IMR-90 (cell line): ENCODE data around the gene KIF4B. TPM values are rescaled to one million over a fixed set of nuclear protein-coding genes. Genes with fewer than 3 reads are reported as not detected.

Experiments
- ATAC-seq: fragments of 200-7000 bp; cut with Tn5 transposase; 2 replicates; pipeline ENCODE4 v1.9.1; 2020; ENCODE audit warnings: low read depth, mild to moderate bottlenecking, moderate library complexity
- BruUV-seq: library from RNA; stranded (reverse); fragments of 400-500 nt; replicated peaks from 2 replicates; lab custom pipeline; 2021; lab: Mats Ljungman, UMichigan
- CTCF ChIA-PET: fragments of 300-600 bp; formaldehyde crosslinking; extraction: SDS; loops from one replicate; lab custom pipeline; 2021; ENCODE audit warnings: antibody characterized with exemption; lab: Yijun Ruan, JAX
- POLR2A ChIA-PET: fragments of 300-600 bp; sonication (Branson Sonifier 250); formaldehyde crosslinking; loops from one replicate; lab custom pipeline; 2022; ENCODE audit warnings: antibody characterized with exemption; ENCODE audit not compliant: unreplicated experiment; lab: Charles Lee
- DNase-seq: peaks from one replicate; pipeline ENCODE4 v3.0.0; 2013
- H2AFZ ChIP-seq: replicated peaks from 2 replicates; pipeline ENCODE3; 2013; ENCODE audit warnings: low read length, mild to moderate bottlenecking; ENCODE audit not compliant: poor library complexity
- H2AK5ac ChIP-seq: 2 replicates; pipeline ENCODE4 v1.6.1; 2013; ENCODE audit warnings: low read depth, low read length, inconsistent platforms
- H2AK9ac ChIP-seq: replicated peaks from 2 replicates; pipeline ENCODE3; 2013; ENCODE audit warnings: mild to moderate bottlenecking, low read depth, low read length, moderate library complexity; ENCODE audit not compliant: poor library complexity
- H2BK120ac ChIP-seq: 2 replicates; pipeline ENCODE4 v1.6.1; 2013; ENCODE audit warnings: low read depth, low read length, inconsistent platforms
- H2BK15ac ChIP-seq: 3 replicates; pipeline ENCODE4 v1.6.1; 2013; ENCODE audit warnings: low read depth, low read length, inconsistent platforms
- H2BK20ac ChIP-seq: 2 replicates; pipeline ENCODE4 v1.6.1; 2013; ENCODE audit warnings: low read depth, mild to moderate bottlenecking, inconsistent platforms, low read length, moderate library complexity
- H2BK5ac ChIP-seq: 2 replicates; pipeline ENCODE4 v1.6.1; 2013; ENCODE audit warnings: mild to moderate bottlenecking, low read depth, low read length, inconsistent platforms; ENCODE audit not compliant: poor library complexity, severe bottlenecking
- H3K14ac ChIP-seq: replicated peaks from 2 replicates; pipeline ENCODE4 v1.6.1; 2013; ENCODE audit warnings: low read depth, low read length, inconsistent platforms
- H3K18ac ChIP-seq: 2 replicates; pipeline ENCODE4 v1.6.1; 2013; ENCODE audit warnings: low read depth, low read length, control low read depth
- H3K23ac ChIP-seq: 2 replicates; pipeline ENCODE4 v1.6.1; 2013; ENCODE audit warnings: low read depth, low read length, inconsistent platforms
- H3K27ac ChIP-seq: 2 replicates; pipeline ENCODE4 v1.5.1; 2013; ENCODE audit warnings: mild to moderate bottlenecking, control low read depth, low read length; ENCODE audit not compliant: insufficient read depth
- H3K27me3 ChIP-seq: 2 replicates; pipeline ENCODE4 v1.6.1; 2013; ENCODE audit warnings: low read length; ENCODE audit not compliant: control insufficient read depth, insufficient read depth
- H3K36me3 ChIP-seq: 2 replicates; pipeline ENCODE4 v1.6.1; 2013; ENCODE audit warnings: low read length, mixed read lengths; ENCODE audit not compliant: control insufficient read depth, insufficient read depth
- H3K4ac ChIP-seq: 2 replicates; pipeline ENCODE4 v1.6.1; 2013; ENCODE audit warnings: low read depth, low read length, inconsistent platforms
- H3K4me1 ChIP-seq: 2 replicates; pipeline ENCODE4 v1.6.1; 2013; ENCODE audit warnings: low read length, mixed read lengths; ENCODE audit not compliant: control insufficient read depth, insufficient read depth
- H3K4me2 ChIP-seq: 2 replicates; pipeline ENCODE4 v1.6.1; 2013; ENCODE audit warnings: low read depth, mild to moderate bottlenecking, control low read depth, low read length, moderate library complexity
- H3K4me3 ChIP-seq: 2 replicates; pipeline ENCODE4 v1.5.1; 2013; ENCODE audit warnings: low read depth, mild to moderate bottlenecking, control low read depth, low read length, moderate library complexity; ENCODE audit not compliant: insufficient read depth
- H3K56ac ChIP-seq: 2 replicates; pipeline ENCODE4 v1.6.1; 2013; ENCODE audit warnings: low read length, inconsistent platforms; ENCODE audit not compliant: insufficient read depth; ENCODE audit errors: extremely low read depth
- H3K79me1 ChIP-seq, 2 experiments: 2 replicates each; pipeline ENCODE4 v1.6.1; 2013; ENCODE audit warnings: low read length in 2 of 2, inconsistent platforms in 1 of 2, low read depth in 1 of 2
- H3K9ac ChIP-seq: 2 replicates; pipeline ENCODE4 v1.6.1; 2013; ENCODE audit warnings: low read depth, low read length, control low read depth
- H3K9me1 ChIP-seq: 2 replicates; pipeline ENCODE4 v1.6.1; 2013; ENCODE audit warnings: low read length, inconsistent platforms; ENCODE audit not compliant: insufficient read depth
- H3K9me3 ChIP-seq: 2 replicates; pipeline ENCODE4 v1.6.1; 2013; ENCODE audit warnings: low read length; ENCODE audit not compliant: control insufficient read depth, insufficient read depth
- H4K20me1 ChIP-seq: 2 replicates; pipeline ENCODE4 v1.6.1; 2013; ENCODE audit warnings: low read length, inconsistent platforms; ENCODE audit not compliant: insufficient read depth
- H4K5ac ChIP-seq: 2 replicates; pipeline ENCODE4 v1.6.1; 2013; ENCODE audit warnings: mild to moderate bottlenecking, low read depth, low read length, control low read depth
- H4K8ac ChIP-seq, 2 experiments: 2 replicates each; pipeline ENCODE4 v1.6.1; 2013; ENCODE audit warnings: low read depth in 2 of 2, low read length in 2 of 2, control low read depth in 1 of 2, inconsistent platforms in 1 of 2
- H4K91ac ChIP-seq: 2 replicates; pipeline ENCODE4 v1.6.1; 2013; ENCODE audit warnings: low read depth, low read length, inconsistent platforms; ENCODE audit not compliant: insufficient read depth
- BHLHE40 ChIP-seq: fragments of 150-350 bp; IDR thresholded peaks from 2 replicates; pipeline ENCODE4 v1.6.1; 2016; ENCODE audit warnings: mild to moderate bottlenecking, low read depth, low read length
- CEBPB ChIP-seq: IDR thresholded peaks from 2 replicates; pipeline ENCODE4 v1.6.1; 2012; ENCODE audit warnings: low read depth, low read length, improper control_type of control experiment
- ELK1 ChIP-seq: fragments of 150-350 bp; IDR thresholded peaks from 2 replicates; pipeline ENCODE4 v1.6.1; 2016; ENCODE audit warnings: low read depth, mild to moderate bottlenecking, low read length, moderate library complexity, borderline replicate concordance
- FOS ChIP-seq: fragments of 150-350 bp; IDR thresholded peaks from 2 replicates; pipeline ENCODE4 v1.6.1; 2016; ENCODE audit warnings: low read depth, low read length
- MAFK ChIP-seq: IDR thresholded peaks from 2 replicates; pipeline ENCODE4 v1.6.1; 2012; ENCODE audit warnings: low read depth, low read length, improper control_type of control experiment
- MAZ ChIP-seq: IDR thresholded peaks from 2 replicates; pipeline ENCODE4 v1.6.1; 2012; ENCODE audit warnings: low read depth, mild to moderate bottlenecking, low read length, improper control_type of control experiment, moderate library complexity, borderline replicate concordance
- MXI1 ChIP-seq: IDR thresholded peaks from 2 replicates; pipeline ENCODE4 v1.6.1; 2012; ENCODE audit warnings: low read depth, mild to moderate bottlenecking, low read length, moderate library complexity, borderline replicate concordance
- NFE2L2 ChIP-seq: fragments of 150-350 bp; IDR thresholded peaks from 2 replicates; pipeline ENCODE4 v1.6.1; 2016; ENCODE audit warnings: low read depth, mild to moderate bottlenecking, low read length
- RAD21 ChIP-seq: IDR thresholded peaks from 2 replicates; pipeline ENCODE4 v1.6.1; 2012; ENCODE audit warnings: low read length, improper control_type of control experiment
- RCOR1 ChIP-seq: IDR thresholded peaks from 2 replicates; pipeline ENCODE4 v1.6.1; 2012; ENCODE audit warnings: mild to moderate bottlenecking, low read length, improper control_type of control experiment; ENCODE audit not compliant: insufficient replicate concordance
- RFX5 ChIP-seq: IDR thresholded peaks from 2 replicates; pipeline ENCODE4 v1.8.0; 2012; ENCODE audit warnings: low read depth, mild to moderate bottlenecking, low read length, moderate library complexity
- SMC3 ChIP-seq: fragments of 150-350 bp; IDR thresholded peaks from 2 replicates; pipeline ENCODE4 v1.6.1; 2016; ENCODE audit warnings: low read depth, mild to moderate bottlenecking, antibody characterized with exemption, low read length, moderate library complexity
- WGBS, 2 experiments: methylation state at CpG; one replicate each; pipeline versions ENCODE4 v1.1.5 to v1.1.7; 2013; ENCODE audit warnings: missing lambda C conversion rate in 2 of 2; ENCODE audit not compliant: insufficient read length in 1 of 2; ENCODE audit errors: extremely low coverage in 2 of 2; 5-methylcytosine and 5-hydroxymethylcytosine counted together
- dilution Hi-C: fragments of 300-500 bp; cut with HindIII; formaldehyde crosslinking; loops from one replicate; pipeline ENCODE4 v1.14.3; 2018; ENCODE audit warnings: low sequenced_read_pairs; ENCODE audit not compliant: unreplicated experiment
- in situ Hi-C: fragments of 300-500 bp; cut with MboI; formaldehyde crosslinking; loops from 3 replicates; pipeline ENCODE4 v1.14.3; 2019; ENCODE audit warnings: low sequenced_read_pairs, inconsistent platforms, mixed read lengths
- intact Hi-C: fragments of 100-400 bp; cut with micrococcal nuclease; formaldehyde crosslinking; loops from 2 replicates; pipeline ENCODE4 v1.10.0; 2022
- polyA plus RNA-seq, 3 experiments: library from polyadenylated mRNA; depleted of rRNA; stranded (reverse); fragments of >200 nt; gene quantifications; 2 replicates each; pipeline ENCODE4 v1.2.3, GENCODE V29; 2012; ENCODE audit warnings: low replicate concordance in 1 of 3
- total RNA-seq: library from RNA; depleted of rRNA; stranded (reverse); fragments of >200 nt; gene quantifications from 2 replicates; pipeline ENCODE4 v1.2.3, GENCODE V29; 2012
- TF ChIP-seq, protein P1 (sequence below): conservative IDR thresholded peaks from 2 replicates; pipeline ENCODE4 v1.5.1; 2012; ENCODE audit warnings: mild to moderate bottlenecking, low read depth, low read length, improper control_type of control experiment
- TF ChIP-seq, protein P2 (sequence below): fragments of 150-350 bp; IDR thresholded peaks from 2 replicates; pipeline ENCODE4 v1.6.1; 2017; ENCODE audit warnings: mild to moderate bottlenecking, antibody characterized with exemption, low read length, low read depth

KIF4B gene
- total and polyA plus RNA-seq, 2 of the 4 experiments (the other 2 are of a cell fraction), result under 0.01 to 0.03 TPM

DNA sequence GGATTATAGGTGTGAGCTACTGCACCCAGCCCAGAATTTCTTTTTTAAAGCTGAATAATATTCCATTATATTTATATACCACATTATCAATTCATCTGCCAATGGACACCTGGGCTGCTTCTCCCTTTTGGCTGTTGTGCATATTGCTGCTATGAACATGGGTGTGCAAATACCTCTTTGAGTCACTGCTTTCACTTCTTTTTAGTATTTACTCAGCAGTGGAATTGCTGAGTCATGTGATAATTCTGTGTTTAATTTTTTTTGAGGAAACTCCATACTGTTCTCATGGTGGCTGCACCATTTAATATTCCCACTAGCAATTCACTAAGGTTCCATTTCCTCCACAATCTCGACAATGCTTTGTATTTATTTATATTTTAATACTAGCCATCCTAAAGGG is 36.1 kb upstream of the KIF4B start:
- H2BK15ac ChIP-seq, result no peak overlapping the region
- no peaks in the 10 kb centered on the region for H3K9me1 ChIP-seq
- no peaks in the 10 kb centered on the region for H3K79me1 ChIP-seq
- ChIA-PET POLR2A (no interaction called here), CTCF (no interaction called here)
- H2BK120ac ChIP-seq, result no peak overlapping the region
- no peak overlapping the region for H3K23ac ChIP-seq
- H2BK20ac ChIP-seq, result no peak overlapping the region
- intact Hi-C loops, result loop anchor here (10.0 kb wide), 1 partner anchor 1847 kb away; no protein-coding TSS in a partner anchor
- in situ Hi-C loops, result loop anchor here (10.0 kb wide), 1 partner anchor 1847 kb away; no protein-coding TSS in a partner anchor
- DNase-seq, result peak; percentile 47
- no peak overlapping the region for H3K4ac ChIP-seq
- H4K8ac ChIP-seq, result no peak overlapping the region
- peak; percentile 37 for ATAC-seq
- no peak overlapping the region for H3K18ac ChIP-seq
- H3K4me2 ChIP-seq, result no peak overlapping the region
- H2AFZ ChIP-seq, result no peak overlapping the region
- TF ChIP-seq MAFK (peak; percentile 96), SMC3 (no peak), FOS (no peak), NFE2L2 (peak; percentile 95), ELK1 (no peak), RAD21 (no peak), RCOR1 (no peak), BHLHE40 (no peak), MAZ (no peak), MXI1 (no peak), CEBPB (no peak), RFX5 (no peak)
- TF ChIP-seq, protein P1, sequence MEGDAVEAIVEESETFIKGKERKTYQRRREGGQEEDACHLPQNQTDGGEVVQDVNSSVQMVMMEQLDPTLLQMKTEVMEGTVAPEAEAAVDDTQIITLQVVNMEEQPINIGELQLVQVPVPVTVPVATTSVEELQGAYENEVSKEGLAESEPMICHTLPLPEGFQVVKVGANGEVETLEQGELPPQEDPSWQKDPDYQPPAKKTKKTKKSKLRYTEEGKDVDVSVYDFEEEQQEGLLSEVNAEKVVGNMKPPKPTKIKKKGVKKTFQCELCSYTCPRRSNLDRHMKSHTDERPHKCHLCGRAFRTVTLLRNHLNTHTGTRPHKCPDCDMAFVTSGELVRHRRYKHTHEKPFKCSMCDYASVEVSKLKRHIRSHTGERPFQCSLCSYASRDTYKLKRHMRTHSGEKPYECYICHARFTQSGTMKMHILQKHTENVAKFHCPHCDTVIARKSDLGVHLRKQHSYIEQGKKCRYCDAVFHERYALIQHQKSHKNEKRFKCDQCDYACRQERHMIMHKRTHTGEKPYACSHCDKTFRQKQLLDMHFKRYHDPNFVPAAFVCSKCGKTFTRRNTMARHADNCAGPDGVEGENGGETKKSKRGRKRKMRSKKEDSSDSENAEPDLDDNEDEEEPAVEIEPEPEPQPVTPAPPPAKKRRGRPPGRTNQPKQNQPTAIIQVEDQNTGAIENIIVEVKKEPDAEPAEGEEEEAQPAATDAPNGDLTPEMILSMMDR, result no peak
- TF ChIP-seq, protein P2, sequence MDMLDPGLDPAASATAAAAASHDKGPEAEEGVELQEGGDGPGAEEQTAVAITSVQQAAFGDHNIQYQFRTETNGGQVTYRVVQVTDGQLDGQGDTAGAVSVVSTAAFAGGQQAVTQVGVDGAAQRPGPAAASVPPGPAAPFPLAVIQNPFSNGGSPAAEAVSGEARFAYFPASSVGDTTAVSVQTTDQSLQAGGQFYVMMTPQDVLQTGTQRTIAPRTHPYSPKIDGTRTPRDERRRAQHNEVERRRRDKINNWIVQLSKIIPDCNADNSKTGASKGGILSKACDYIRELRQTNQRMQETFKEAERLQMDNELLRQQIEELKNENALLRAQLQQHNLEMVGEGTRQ, result no peak
- no peak overlapping the region for H3K4me3 ChIP-seq
- no peak overlapping the region for H2BK5ac ChIP-seq
- no CpG with 5 or more reads among the region's 1 CpG for WGBS, 2 experiments
- H3K4me1 ChIP-seq, result no peaks in the 10 kb centered on the region
- H3K56ac ChIP-seq, result no peak overlapping the region
- H3K27ac ChIP-seq, result no peak overlapping the region
- H2AK9ac ChIP-seq, result no peak overlapping the region
- no TSS peak for BruUV-seq
- no peak overlapping the region for H4K5ac ChIP-seq
- no peak overlapping the region for H3K9ac ChIP-seq
- dilution Hi-C loops, result no loop called here
- no peak overlapping the region for H4K91ac ChIP-seq
- no peaks in the 10 kb centered on the region for H4K20me1 ChIP-seq
- H3K9me3 ChIP-seq, result no peaks in the 10 kb centered on the region; the same call in 1 of the 2 replicates
- H3K27me3 ChIP-seq, result no peaks in the 10 kb centered on the region
- no peaks in the 10 kb centered on the region for H3K36me3 ChIP-seq
- no peak overlapping the region for H2AK5ac ChIP-seq
- no peak overlapping the region for H3K14ac ChIP-seq
